Activated naive CD4-positive, alpha-beta T cell treated with anti-CD3 and anti-CD28 coated beads, Interleukin-2, amount 50 U/mL, for 72 hours (primary cell): ENCODE results near the gene C5orf15. TPM values are rescaled to one million over a fixed set of nuclear protein-coding genes. Genes with fewer than 3 reads are reported as not detected.
"Not testable (repeated sequence)": the region's sequence is repeated elsewhere in the genome, so short reads cannot be mapped to it uniquely, and the experiment has no call there.

Experiments
- ATAC-seq, 2 donors: fragments of 150-1000 bp; cut with Tn5 transposase; 2 replicates each; pipeline ENCODE4 v1.10.0; 2021; ENCODE audit warnings: mild to moderate bottlenecking in 2 of 2, moderate library complexity in 2 of 2
- DNase-seq, 2 donors: peaks; one replicate each; pipeline ENCODE4 v3.0.0; 2021 to 2022; ENCODE audit warnings: low spot score in 2 of 2
- H3K27ac Mint-ChIP-seq, 2 donors: one replicate each; pipeline ENCODE4 v1.8.0; 2022; ENCODE audit warnings: mild to moderate bottlenecking in 2 of 2, mixed read lengths in 2 of 2
- H3K36me3 Mint-ChIP-seq, 2 donors: one replicate each; pipeline ENCODE4 v1.8.0; 2022; ENCODE audit warnings: mixed read lengths in 2 of 2
- H3K9me3 Mint-ChIP-seq, 2 donors: one replicate each; pipeline ENCODE4 v1.8.0; 2022; ENCODE audit warnings: mixed read lengths in 2 of 2
- total RNA-seq, 2 donors: library from RNA; stranded (reverse); gene quantifications; one replicate each; pipeline ENCODE4 v1.2.3, GENCODE V29; 2022

Gene C5orf15
- total RNA-seq, 2 donors from 2014 or later = 20.6 to 28.1 TPM

GRCh38 chr5:133935991-133936650 is 32.3 kb downstream of the C5orf15 start:
- not testable (repeated sequence) for H3K9me3 Mint-ChIP-seq, H3K36me3 Mint-ChIP-seq, ATAC-seq, H3K27ac Mint-ChIP-seq, DNase-seq

- DNase-seq (no peak), ATAC-seq (no peak)
- Mint-ChIP-seq H3K27ac (no peak overlapping the region), H3K9me3 (no peaks in the 10 kb centered on the region), H3K36me3 (peaks cover 0 to 6% of the 10 kb centered on the region in 2 donors)
These were observed 32.8 kb downstream of the C5orf15 start for GRCh38 chr5:133935667-133935940.

DNA sequence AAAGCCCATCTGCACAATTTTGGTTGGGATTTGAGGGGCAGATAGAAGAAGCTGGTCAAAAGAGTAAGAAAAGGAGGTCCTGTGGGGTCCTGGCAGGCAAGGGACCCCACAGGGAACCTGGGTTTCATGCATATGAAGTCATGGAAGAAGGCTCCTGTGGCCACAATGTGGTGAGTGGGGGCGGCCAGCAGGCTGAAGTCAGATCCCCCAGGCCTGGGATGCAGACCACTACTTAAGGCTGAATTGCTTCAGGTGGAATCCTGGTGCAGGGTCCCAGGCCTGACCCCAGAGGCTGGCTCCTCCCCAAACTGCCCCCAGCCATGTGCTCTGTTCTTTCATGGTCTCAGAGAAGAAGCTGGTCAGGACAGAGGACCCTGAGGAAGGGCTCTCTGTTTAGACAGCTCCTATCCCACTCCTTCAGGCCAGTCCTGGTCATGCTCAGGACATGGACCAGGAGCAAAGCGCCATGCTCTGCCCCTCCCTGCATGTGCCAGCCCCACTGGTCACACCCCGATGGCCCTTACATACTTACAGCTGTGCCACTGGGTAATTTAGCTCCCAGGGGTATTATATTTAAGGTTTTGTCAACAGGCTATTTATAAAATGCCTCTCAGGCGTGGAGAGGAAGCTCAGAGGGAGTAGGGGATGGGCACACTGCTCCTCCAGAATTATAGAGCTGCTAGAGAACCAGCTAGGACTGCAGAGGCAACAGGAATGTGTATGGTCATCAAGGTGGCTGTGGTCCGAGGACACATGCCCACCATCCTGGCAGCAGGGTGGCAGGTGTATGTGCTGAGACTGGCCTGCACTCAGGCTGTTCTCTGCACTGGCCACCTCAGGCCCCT is 33.4 kb downstream of the C5orf15 start:
- DNase-seq (no peak), ATAC-seq (no peak)
- peaks cover 0 to 6% of the 10 kb centered on the region in 2 donors for H3K36me3 Mint-ChIP-seq
- H3K27ac Mint-ChIP-seq = no peak overlapping the region
- no peaks in the 10 kb centered on the region for H3K9me3 Mint-ChIP-seq

DNA sequence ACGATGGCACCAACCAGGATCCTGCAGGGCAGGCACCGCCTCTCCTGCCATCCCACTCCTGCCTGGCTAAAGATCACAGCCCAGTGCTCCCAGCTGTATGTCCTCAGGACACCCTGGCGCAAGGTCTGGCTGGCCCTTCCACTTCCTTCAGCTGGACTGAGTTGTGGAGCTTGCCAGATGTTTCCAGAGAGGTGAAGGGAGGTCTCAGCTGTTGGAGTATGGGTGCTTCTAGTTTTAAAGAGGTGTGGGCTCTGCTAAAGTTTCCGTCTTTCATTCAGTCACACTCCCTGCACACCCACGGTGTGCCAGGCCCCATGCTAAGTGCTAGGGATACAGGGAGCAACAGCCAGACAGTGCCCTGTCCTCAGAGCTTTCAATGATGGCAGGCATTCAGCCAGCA is 34.1 kb downstream of the C5orf15 start:
- DNase-seq (no peak), ATAC-seq (no peak)
- H3K36me3 Mint-ChIP-seq = peaks cover 0 to 6% of the 10 kb centered on the region in 2 donors
- H3K27ac Mint-ChIP-seq = no peak overlapping the region
- no peaks in the 10 kb centered on the region for H3K9me3 Mint-ChIP-seq

- no peak overlapping the region for H3K27ac Mint-ChIP-seq
- H3K9me3 Mint-ChIP-seq = no peaks in the 10 kb centered on the region
- ATAC-seq = no peak
- peaks cover 0 to 6% of the 10 kb centered on the region in 2 donors for H3K36me3 Mint-ChIP-seq
- no peak for DNase-seq
These were observed 34.6 kb downstream of the C5orf15 start for GRCh38 chr5:133933670-133934295.

DNA sequence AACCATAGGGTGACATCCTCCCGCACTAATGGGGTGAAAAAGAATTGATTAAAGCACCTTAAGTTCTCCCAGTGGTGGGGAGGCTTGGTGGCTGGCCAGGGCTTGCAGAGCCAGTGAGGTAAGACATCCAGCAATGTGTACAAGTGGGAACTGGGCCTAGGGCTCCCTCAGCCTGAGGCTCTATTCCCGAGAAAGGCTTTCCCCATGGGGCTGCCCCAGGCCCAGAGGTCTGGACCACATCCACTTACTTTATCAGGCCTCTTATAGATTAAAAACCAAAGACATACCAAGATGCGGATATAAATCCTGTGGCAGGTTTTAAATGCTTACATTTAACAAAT is 35.3 kb downstream of the C5orf15 start:
- Mint-ChIP-seq H3K36me3 (peaks cover 0 to 6% of the 10 kb centered on the region in 2 donors), H3K27ac (no peak overlapping the region), H3K9me3 (no peaks in the 10 kb centered on the region)
- DNase-seq (no peak), ATAC-seq (no peak)

DNA sequence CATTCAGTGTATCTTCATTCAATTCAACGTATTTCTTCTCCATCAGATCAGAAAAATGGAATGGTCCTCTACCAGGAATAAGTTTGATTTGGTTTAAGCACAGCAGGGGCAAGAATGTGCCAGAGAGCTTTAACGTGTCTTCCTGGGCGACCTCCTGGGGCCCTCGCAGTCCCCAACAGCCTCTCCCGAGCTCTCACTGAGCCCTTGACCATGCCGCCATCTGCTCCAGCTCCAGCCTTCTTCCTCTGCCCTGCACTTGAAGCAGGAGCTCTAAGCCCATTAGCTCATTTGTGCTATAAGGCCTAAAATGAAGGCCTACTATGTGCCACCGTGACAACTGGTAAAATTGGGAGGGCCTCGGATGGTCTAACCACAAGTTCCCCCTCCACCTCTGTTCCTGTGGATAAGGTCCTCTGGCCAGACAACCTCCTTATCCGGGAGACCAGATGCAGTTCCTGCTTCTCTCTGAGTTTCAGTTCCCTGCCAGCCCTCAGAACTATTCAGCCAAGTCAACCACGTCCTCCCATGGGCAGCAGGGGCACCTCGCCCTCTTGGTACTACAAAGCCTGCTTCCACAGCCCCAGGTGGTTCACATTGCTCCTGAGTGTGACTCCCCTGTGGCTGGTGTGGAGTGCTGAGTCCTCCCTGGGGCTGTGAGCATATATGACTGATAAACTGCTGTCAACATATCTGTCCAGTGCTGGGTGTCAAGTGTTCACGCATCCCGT is 35.8 kb downstream of the C5orf15 start:
- peak overlapping the region in 1 of 2 donors; percentile 36 for H3K27ac Mint-ChIP-seq
- ATAC-seq (no peak), DNase-seq (no peak)
- peaks cover 0 to 6% of the 10 kb centered on the region in 2 donors for H3K36me3 Mint-ChIP-seq
- H3K9me3 Mint-ChIP-seq = no peaks in the 10 kb centered on the region

DNA sequence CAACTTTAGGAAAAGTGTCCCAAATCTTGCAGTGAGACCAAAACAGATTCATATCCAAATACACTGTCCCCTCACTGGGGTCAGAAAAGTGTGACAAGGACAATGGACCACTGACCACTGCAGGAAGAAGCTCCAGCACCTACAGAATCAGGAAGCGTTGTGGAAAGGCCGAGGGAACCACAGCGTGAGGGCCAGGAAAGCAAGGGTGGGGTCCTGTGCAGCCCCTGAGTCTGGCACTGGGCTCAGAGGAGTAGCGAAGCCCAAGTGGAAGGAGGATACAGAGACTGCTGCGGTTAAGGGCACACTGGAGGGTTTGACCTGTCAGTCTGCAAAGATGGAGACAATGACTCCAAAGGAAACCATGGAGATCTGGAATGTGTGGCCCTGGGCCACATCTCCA is 36.9 kb downstream of the C5orf15 start:
- Mint-ChIP-seq H3K36me3 (peaks cover 0 to 3% of the 10 kb centered on the region in 2 donors), H3K27ac (peak overlapping the region; percentile 12 to 33), H3K9me3 (no peaks in the 10 kb centered on the region)
- ATAC-seq (no peak), DNase-seq (no peak)

- Mint-ChIP-seq H3K27ac (peak overlapping the region; percentile 85 to 96), H3K36me3 (no peaks in the 10 kb centered on the region), H3K9me3 (no peaks in the 10 kb centered on the region)
- ATAC-seq = no peak
- DNase-seq = no peak
These were observed 37.7 kb downstream of the C5orf15 start for GRCh38 chr5:133930813-133931090.

- DNase-seq (peak; percentile 59 to 84), ATAC-seq (peak; percentile 87 to 88)
- H3K27ac Mint-ChIP-seq = peak overlapping the region; percentile 85 to 96
- H3K36me3 Mint-ChIP-seq = no peaks in the 10 kb centered on the region
- no peaks in the 10 kb centered on the region for H3K9me3 Mint-ChIP-seq
These were observed 38.2 kb downstream of the C5orf15 start for GRCh38 chr5:133930061-133930812.

DNA sequence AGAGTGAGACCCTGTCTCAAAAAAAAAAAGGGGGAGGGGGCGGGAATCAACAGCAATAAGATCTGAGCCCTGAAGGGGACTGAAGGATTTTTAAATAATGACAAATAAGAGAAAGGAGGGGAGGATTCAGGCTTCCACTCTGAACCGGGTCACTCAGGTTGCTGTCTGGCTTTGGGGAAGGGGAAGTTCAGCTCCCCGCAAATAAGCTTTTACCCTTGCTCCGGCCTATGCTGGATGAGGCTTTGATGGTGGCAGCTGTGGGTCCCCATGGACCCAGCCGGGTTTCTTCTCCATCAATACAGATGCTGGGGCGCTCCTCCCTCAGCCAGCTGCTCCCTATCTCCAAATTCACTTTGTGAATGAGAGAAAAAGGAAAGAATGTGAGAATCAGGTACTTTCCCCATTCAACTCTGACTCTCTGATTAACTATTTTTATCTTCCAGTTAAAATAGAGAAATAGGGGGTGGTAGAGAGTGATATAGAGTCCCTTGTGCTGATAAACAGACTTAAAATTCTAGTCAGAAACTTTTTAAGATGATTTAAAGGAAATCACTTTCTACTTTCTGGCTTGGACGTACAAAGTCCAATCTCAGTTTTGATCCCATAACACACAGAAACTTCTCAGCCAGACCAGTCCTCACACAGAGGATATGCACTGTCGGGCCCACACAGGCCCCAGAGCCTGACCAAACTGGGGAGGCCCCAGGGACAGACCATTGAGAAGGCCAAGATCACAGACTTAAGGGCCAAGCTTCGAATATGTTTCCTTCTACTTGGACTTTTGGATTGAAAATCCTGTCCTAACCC is 39.6 kb downstream of the C5orf15 start:
- peak overlapping the region; percentile 85 to 96 for H3K27ac Mint-ChIP-seq

DNA sequence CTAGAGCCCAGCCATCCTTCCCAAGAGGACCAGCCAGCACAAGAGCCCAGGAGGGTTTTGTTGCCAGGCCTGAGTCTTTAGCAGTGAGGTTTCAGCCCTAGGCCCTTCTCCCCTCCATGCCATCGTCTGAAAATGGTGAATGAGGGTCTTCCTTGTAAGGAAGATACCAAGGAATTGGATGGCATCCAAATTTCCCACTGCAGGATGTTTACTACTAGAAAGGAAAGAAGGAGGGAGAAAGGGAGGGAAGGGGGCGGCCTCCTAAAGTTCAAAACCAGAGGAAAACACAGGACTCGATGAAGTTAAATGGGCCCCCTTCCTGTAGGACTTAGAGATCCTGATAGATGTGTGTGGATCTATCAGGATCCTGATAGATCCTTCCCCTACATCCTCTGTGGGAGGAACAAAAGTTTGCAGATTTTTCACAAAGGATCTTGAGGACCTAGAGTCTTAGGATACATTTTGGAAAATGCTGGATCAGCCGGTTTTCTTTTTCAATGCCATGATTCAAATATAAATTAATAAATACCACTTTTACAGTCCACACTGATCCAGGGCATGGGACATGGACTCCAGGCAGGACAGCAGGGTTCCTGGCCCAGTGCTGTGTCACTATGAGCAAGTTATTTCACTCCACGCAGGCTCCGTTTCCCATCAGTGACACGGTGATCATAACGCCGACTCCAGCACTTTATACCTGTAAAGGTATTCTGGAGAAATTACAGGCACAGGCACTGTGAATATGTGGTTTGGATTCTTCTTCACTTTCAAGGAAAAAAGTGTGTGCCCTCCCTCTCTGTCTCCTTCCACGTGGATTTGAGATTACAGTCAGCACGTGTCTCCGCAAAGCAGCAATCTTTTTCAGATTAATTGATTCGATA is 40.9 kb downstream of the C5orf15 start:
- H3K36me3 Mint-ChIP-seq = no peaks in the 10 kb centered on the region
- ATAC-seq (no peak), DNase-seq (no peak)
- H3K9me3 Mint-ChIP-seq = no peaks in the 10 kb centered on the region
- peak overlapping the region in 1 of 2 donors; percentile 85 for H3K27ac Mint-ChIP-seq

More for the DNA sequence above, 39.6 kb downstream of the C5orf15 start:
- no peaks in the 10 kb centered on the region for H3K9me3 Mint-ChIP-seq
- ATAC-seq (no peak), DNase-seq (no peak)
- H3K36me3 Mint-ChIP-seq = no peaks in the 10 kb centered on the region

DNA sequence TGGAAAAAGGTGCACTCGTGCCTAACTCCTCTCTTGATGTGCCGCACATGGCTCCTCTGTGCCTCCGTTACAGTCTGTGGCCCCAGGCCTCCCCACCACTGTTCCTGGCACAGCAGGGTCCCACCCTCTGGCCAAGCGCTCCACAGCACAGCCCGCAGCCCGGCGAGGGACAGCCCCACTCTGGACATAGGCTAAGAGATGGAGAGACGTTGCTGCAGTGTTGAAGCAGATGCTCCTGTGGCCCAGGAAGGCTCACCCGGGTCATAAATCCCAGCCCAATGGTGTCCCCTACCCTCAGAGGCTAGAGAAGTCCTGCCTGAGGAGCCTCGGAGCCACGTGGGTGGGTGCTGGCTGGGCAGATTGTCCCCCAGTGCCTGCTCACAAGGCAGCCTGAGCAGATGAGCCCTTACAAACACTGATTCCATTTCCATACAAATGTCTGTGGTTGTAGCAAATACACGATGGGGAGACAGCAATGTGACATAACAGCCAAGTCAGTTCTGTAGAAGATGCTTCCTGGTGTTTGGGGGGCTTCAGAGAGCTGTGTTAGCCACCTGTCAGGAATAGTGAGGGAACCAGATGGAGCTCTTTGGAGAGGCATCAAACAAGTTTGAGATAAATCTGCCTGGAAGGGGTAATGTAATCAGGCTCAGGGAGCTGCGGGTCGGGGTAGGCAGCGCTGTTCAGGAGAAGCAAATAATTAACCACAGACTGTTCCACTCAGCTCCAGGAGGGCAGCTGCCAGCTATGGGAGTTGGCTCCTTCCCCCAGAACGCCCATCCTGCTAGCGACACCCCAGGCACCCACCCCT is 41.7 kb downstream of the C5orf15 start:
- no peak for ATAC-seq
- Mint-ChIP-seq H3K9me3 (no peaks in the 10 kb centered on the region), H3K27ac (no peak overlapping the region), H3K36me3 (no peaks in the 10 kb centered on the region)
- DNase-seq = no peak

DNA sequence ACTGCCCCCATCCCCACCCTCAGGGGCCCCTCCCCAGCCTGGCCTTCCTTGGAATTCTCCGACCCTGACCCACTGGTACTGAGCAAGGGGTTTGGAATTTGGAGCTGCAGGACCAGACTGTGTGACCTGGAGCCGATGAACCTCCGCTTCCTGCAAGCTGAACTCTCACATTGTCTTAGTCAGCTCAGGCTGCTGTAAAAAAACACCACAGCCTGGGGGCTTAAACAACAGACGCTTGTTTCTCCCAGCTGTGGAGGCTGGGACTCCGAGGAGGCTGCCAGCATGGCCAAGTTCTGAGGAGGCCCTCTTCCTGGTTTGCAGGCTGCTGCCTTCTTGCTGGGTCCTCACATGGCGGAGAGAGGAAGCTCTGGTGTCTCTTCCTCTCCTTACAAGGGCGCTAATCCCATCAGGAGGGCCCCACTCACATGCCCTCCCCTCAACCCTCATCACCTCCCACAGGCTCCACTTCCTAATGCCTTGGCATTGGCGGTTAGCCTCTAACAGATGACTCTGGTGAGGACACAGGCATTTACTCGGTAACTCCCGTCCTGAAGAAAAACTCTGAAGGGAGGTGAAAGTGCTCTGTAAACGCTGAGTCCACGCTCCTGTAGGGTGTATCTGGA is 42.4 kb downstream of the C5orf15 start:
- DNase-seq (no peak), ATAC-seq (no peak)
- Mint-ChIP-seq H3K27ac (no peak overlapping the region), H3K9me3 (no peaks in the 10 kb centered on the region), H3K36me3 (no peaks in the 10 kb centered on the region)
